ENCODE data around the gene PAFAH1B1.
"Not testable (repeated sequence)": the region's sequence is repeated elsewhere in the genome, so short reads cannot be mapped to it uniquely, and the experiment has no call there.

The PAFAH1B1 gene

GRCh38 chr17:2592971-2593820 is at the start of gene PAFAH1B1:
TSS of gene PAFAH1B1 (plus strand) at chr17:2593654. CDS start at chr17:2638289, 44,635 bp downstream.
- no peaks in the 10 kb centered on the region for H3K9me3 ChIP-seq (ENCODE audit: control insufficient read depth, insufficient read depth, low read length)
- H3K4me1 ChIP-seq (ENCODE audit: insufficient read depth, low read length) = no peaks in the 10 kb centered on the region
- H3K9ac ChIP-seq (ENCODE audit: low read depth, low read length) = peak within 1 kb of the TSS; percentile 92
- no peaks in the 10 kb centered on the region for H3K36me3 ChIP-seq (ENCODE audit: insufficient read depth, low read length)

- Histone ChIP-seq H3K9me3 (ENCODE audit: control insufficient read depth, insufficient read depth, low read length) (no peaks in the 10 kb centered on the region), H3K36me3 (ENCODE audit: insufficient read depth, low read length) (no peaks in the 10 kb centered on the region), H3K4me1 (ENCODE audit: insufficient read depth, low read length) (no peaks in the 10 kb centered on the region), H3K9ac (ENCODE audit: low read depth, low read length) (no peak overlapping the region)
Observed at GRCh38 chr17:2545393-2545792, 48.1 kb upstream of the PAFAH1B1 start.

DNA sequence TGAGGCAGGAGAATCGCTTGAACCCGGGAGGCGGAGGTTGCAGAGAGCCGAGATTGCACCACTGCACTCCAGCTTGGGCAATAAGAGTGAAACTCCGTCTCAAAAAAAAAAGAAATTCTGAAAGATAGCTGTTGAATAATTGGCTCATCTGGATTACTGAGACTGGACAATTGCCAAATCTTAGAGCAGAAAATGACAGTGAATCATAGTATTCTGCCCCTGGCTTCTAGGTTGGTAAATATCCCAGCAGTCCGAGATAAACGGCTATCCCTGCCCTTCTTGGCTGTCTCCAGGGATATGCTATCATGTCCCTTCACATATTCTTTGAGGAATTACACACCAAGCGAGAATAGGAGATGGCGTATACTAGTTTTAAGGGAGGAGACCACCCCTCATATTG is 46.3 kb upstream of the PAFAH1B1 start:
- H3K9me3 ChIP-seq (ENCODE audit: control insufficient read depth, insufficient read depth, low read length) = no peaks in the 10 kb centered on the region
- H3K4me1 ChIP-seq (ENCODE audit: insufficient read depth, low read length) = peaks cover 10% of the 10 kb centered on the region; the same call in 1 of the 2 replicates
- no peaks in the 10 kb centered on the region for H3K36me3 ChIP-seq (ENCODE audit: insufficient read depth, low read length)
- H3K9ac ChIP-seq (ENCODE audit: low read depth, low read length) = no peak overlapping the region

- H3K4me1 ChIP-seq (ENCODE audit: insufficient read depth, low read length) = peaks cover 11% of the 10 kb centered on the region; the same call in 1 of the 2 replicates
- H3K9ac ChIP-seq (ENCODE audit: low read depth, low read length) = not testable (repeated sequence)
Observed at GRCh38 chr17:2548026-2548425, 45.4 kb upstream of the PAFAH1B1 start.

GRCh38 chr17:2549392-2550211 is 43.9 kb upstream of the PAFAH1B1 start:
- H3K36me3 ChIP-seq (ENCODE audit: insufficient read depth, low read length) = no peaks in the 10 kb centered on the region

More at GRCh38 chr17:2548026-2548425, 45.4 kb upstream of the PAFAH1B1 start:
- H3K36me3 ChIP-seq (ENCODE audit: insufficient read depth, low read length); H3K9me3 ChIP-seq (ENCODE audit: control insufficient read depth, insufficient read depth, low read length): not testable (repeated sequence)

DNA sequence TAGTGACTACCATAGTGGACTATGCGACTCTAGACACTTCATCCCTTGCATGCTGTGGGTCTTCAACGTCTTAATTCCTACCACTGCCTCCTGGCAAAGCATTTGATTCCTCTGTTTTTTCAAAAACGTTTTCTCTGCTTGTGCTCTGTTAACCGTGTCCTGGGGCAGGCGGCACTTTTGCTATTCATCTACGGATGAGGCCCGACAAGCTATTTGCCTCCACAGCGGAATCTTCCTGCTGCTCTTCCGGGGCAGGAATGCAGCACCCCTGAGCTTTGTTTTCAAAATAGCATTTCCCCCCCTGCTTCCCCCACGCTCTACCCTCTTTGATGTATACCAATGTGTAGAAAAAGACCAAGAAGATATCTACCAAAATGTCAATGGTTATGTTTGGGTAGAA is 42.0 kb upstream of the PAFAH1B1 start:
- Histone ChIP-seq H3K9me3 (ENCODE audit: control insufficient read depth, insufficient read depth, low read length) (no peaks in the 10 kb centered on the region), H3K36me3 (ENCODE audit: insufficient read depth, low read length) (no peaks in the 10 kb centered on the region), H3K9ac (ENCODE audit: low read depth, low read length) (peak overlapping the region; percentile 17; the same call in 1 of the 2 replicates), H3K4me1 (ENCODE audit: insufficient read depth, low read length) (peaks cover 11% of the 10 kb centered on the region; the same call in 1 of the 2 replicates)

More at GRCh38 chr17:2549392-2550211, 43.9 kb upstream of the PAFAH1B1 start:
- Histone ChIP-seq H3K9ac (ENCODE audit: low read depth, low read length) (no peak overlapping the region), H3K9me3 (ENCODE audit: control insufficient read depth, insufficient read depth, low read length) (no peaks in the 10 kb centered on the region), H3K4me1 (ENCODE audit: insufficient read depth, low read length) (peaks cover 11% of the 10 kb centered on the region; the same call in 1 of the 2 replicates)

GRCh38 chr17:2551928-2552327 is 41.5 kb upstream of the PAFAH1B1 start:
- Histone ChIP-seq H3K9ac (ENCODE audit: low read depth, low read length) (peak overlapping the region; percentile 17; the same call in 1 of the 2 replicates), H3K4me1 (ENCODE audit: insufficient read depth, low read length) (peaks cover 11% of the 10 kb centered on the region; the same call in 1 of the 2 replicates), H3K9me3 (ENCODE audit: control insufficient read depth, insufficient read depth, low read length) (no peaks in the 10 kb centered on the region), H3K36me3 (ENCODE audit: insufficient read depth, low read length) (no peaks in the 10 kb centered on the region)

DNA sequence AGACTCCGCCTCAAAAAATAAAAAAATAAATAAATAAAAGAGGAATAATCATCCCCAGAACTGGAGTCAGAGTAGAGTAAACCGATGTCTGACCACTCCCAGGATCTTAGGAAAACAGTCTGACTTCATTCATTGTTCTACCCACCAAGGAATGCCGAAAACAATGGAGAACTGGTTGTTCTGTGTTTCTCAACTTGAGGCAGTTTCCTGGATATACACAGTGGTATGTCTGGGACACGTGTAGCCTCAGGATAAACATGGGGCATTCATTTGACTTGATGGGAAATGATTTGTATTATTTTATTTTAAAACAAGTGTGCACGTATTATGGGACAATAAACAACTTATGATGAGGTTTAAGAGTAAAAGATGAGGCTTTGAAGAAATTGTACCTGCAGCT is 32.8 kb upstream of the PAFAH1B1 start:
- Histone ChIP-seq H3K9me3 (ENCODE audit: control insufficient read depth, insufficient read depth, low read length) (peaks cover 9% of the 10 kb centered on the region; the same call in 1 of the 2 replicates), H3K36me3 (ENCODE audit: insufficient read depth, low read length) (no peaks in the 10 kb centered on the region), H3K4me1 (ENCODE audit: insufficient read depth, low read length) (no peaks in the 10 kb centered on the region), H3K9ac (ENCODE audit: low read depth, low read length) (no peak overlapping the region)

DNA sequence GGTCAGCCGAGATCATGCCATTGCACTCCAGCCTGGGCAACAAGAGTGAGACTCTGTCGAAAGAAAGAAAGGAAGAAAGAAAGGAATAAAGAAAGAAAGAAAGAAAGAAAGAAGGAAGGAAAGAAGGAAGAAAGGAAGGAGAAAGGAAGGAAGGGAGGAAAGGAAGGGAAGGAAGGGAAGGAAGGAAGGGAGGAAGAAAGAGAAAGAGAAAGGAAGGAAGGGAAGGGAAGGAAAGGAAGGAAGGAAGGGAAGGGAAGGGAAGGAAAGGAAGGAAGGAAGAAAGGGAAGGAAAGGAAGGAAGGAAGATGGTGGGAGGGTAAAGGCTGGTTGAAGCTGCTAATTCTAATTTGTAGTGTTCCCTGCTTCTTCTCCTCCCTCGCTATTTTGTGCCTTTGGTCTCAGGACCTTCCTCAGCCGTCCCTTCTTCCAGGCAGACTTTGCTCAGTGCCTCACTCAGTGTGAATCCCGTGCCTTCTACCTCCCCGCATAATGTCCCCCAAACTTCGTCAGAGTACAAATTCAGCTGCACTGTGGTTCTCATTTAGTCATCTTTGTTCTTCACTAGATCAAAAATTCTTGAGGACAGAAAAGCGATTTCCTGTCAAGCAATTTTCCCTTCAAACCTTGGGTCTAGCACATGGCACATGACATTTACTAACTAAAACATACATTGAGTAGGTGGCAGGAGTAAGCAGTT is 31.1 kb upstream of the PAFAH1B1 start:
- Histone ChIP-seq H3K9me3 (ENCODE audit: control insufficient read depth, insufficient read depth, low read length) (peaks cover 9% of the 10 kb centered on the region; the same call in 1 of the 2 replicates), H3K4me1 (ENCODE audit: insufficient read depth, low read length) (no peaks in the 10 kb centered on the region), H3K36me3 (ENCODE audit: insufficient read depth, low read length) (no peaks in the 10 kb centered on the region), H3K9ac (ENCODE audit: low read depth, low read length) (no peak overlapping the region)

DNA sequence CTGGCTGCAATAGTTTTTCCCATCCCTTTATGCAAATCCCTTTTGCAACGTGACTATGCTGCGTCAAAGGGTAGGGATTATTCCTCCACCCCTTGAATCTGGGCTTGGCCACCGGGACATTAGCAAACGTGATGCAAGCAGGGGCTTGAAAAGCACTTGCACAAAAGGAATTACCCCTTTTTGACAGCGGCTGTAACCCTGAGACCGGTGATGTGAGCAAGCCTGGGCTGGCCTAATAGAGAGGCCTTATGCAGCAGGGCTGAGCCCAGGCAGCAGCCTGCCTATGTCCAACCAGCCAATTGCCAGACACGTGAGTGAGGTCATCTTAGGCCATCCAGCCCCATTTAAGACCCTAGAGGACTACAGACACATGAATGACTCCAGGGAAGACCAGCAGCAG is 30.4 kb upstream of the PAFAH1B1 start:
- Histone ChIP-seq H3K9me3 (ENCODE audit: control insufficient read depth, insufficient read depth, low read length) (peaks cover 9% of the 10 kb centered on the region; the same call in 1 of the 2 replicates), H3K36me3 (ENCODE audit: insufficient read depth, low read length) (no peaks in the 10 kb centered on the region), H3K4me1 (ENCODE audit: insufficient read depth, low read length) (no peaks in the 10 kb centered on the region), H3K9ac (ENCODE audit: low read depth, low read length) (no peak overlapping the region)

- H3K4me1 ChIP-seq (ENCODE audit: insufficient read depth, low read length) = no peaks in the 10 kb centered on the region
- H3K36me3 ChIP-seq (ENCODE audit: insufficient read depth, low read length) = no peaks in the 10 kb centered on the region
- H3K9ac ChIP-seq (ENCODE audit: low read depth, low read length) = no peak overlapping the region
Observed at GRCh38 chr17:2563543-2563942, 29.9 kb upstream of the PAFAH1B1 start.

GRCh38 chr17:2564877-2565276 is 28.6 kb upstream of the PAFAH1B1 start:
- no peaks in the 10 kb centered on the region for H3K4me1 ChIP-seq (ENCODE audit: insufficient read depth, low read length)
- no peak overlapping the region for H3K9ac ChIP-seq (ENCODE audit: low read depth, low read length)
- no peaks in the 10 kb centered on the region for H3K36me3 ChIP-seq (ENCODE audit: insufficient read depth, low read length)
- peaks cover 9% of the 10 kb centered on the region; the same call in 1 of the 2 replicates for H3K9me3 ChIP-seq (ENCODE audit: control insufficient read depth, insufficient read depth, low read length)

More at GRCh38 chr17:2563543-2563942, 29.9 kb upstream of the PAFAH1B1 start:
- peaks cover 9% of the 10 kb centered on the region; the same call in 1 of the 2 replicates for H3K9me3 ChIP-seq (ENCODE audit: control insufficient read depth, insufficient read depth, low read length)

- no peaks in the 10 kb centered on the region for H3K36me3 ChIP-seq (ENCODE audit: insufficient read depth, low read length)
- peaks cover 3% of the 10 kb centered on the region; the same call in 1 of the 2 replicates for H3K9me3 ChIP-seq (ENCODE audit: control insufficient read depth, insufficient read depth, low read length)
- H3K4me1 ChIP-seq (ENCODE audit: insufficient read depth, low read length) = no peaks in the 10 kb centered on the region
- no peak overlapping the region for H3K9ac ChIP-seq (ENCODE audit: low read depth, low read length)
Observed at GRCh38 chr17:2566056-2566455, 27.4 kb upstream of the PAFAH1B1 start.

Measured in ES-I3 (cell line).